Measurements from ENCODE around the gene COA1. TPM values are rescaled to one million over a fixed set of nuclear protein-coding genes. Genes with fewer than 3 reads are reported as not detected.

The COA1 gene
- total and polyA plus RNA-seq, 5 donors, result 53.3 to 78.6 (median 63.2) TPM

DNA sequence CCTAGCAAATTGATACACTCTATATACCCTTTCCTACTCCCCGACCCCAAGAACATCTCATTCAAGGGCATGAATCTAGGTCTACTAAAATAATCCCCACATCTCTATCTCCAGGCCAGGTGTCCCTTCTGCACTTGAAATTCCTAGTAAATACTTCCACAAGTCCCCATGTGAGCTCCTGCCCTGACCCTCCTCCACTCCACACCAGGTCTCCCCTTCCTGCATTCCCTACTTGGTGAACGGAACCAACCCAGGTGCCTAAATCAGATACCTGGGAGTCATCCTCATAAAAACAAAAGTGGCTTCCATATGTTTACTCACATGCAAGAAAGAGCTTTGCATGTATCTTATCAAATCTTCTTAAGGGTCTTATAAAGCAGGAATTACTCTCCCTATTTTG lies 69.2 kb downstream of the COA1 start:
- Histone ChIP-seq H3K4me1 (ENCODE audit: control insufficient read depth, insufficient read depth, low read length) (no peaks in the 10 kb centered on the region), H3K4me3 (ENCODE audit: low read length) (no peak overlapping the region), H3K27me3 (ENCODE audit: control insufficient read depth, insufficient read depth) (no peaks in the 10 kb centered on the region), H3K9me3 (ENCODE audit: control insufficient read depth, low read length) (no peaks in the 10 kb centered on the region), H3K27ac (ENCODE audit: low read length) (no peak overlapping the region)
- 97% methylated on average over 2 of the region's 2 CpGs for WGBS
- DNase-seq, result no peak
- intact Hi-C loops (cut with DNase I), result no loop called here
- ATAC-seq, result no peak

DNA sequence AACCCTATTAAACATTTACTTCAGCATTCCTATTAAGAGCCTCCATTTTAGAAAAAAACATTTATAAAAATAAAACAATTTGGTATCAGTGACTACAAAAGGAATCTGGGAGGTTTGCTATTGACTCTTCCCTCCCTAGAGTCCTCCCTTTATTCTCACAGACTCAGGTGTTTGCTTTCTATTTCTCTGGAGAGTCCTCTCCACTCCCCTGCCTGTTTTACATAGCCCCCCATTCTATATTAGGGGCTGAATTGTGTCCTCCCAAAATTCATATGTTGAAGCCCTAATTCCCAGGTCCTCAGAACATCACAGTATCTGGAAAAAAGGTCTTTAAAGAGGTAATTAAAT lies 69.8 kb downstream of the COA1 start:
- ATAC-seq (no peak), DNase-seq (no peak)
- no peaks in the 10 kb centered on the region for H3K4me1 ChIP-seq (ENCODE audit: control insufficient read depth, insufficient read depth, low read length)
- H3K4me3 ChIP-seq (ENCODE audit: low read length), result no peak overlapping the region
- no peak overlapping the region for H3K27ac ChIP-seq (ENCODE audit: low read length)
- intact Hi-C loops (cut with DNase I), result no loop called here
- H3K9me3 ChIP-seq (ENCODE audit: control insufficient read depth, low read length), result no peaks in the 10 kb centered on the region
- H3K27me3 ChIP-seq (ENCODE audit: control insufficient read depth, insufficient read depth), result no peaks in the 10 kb centered on the region

DNA sequence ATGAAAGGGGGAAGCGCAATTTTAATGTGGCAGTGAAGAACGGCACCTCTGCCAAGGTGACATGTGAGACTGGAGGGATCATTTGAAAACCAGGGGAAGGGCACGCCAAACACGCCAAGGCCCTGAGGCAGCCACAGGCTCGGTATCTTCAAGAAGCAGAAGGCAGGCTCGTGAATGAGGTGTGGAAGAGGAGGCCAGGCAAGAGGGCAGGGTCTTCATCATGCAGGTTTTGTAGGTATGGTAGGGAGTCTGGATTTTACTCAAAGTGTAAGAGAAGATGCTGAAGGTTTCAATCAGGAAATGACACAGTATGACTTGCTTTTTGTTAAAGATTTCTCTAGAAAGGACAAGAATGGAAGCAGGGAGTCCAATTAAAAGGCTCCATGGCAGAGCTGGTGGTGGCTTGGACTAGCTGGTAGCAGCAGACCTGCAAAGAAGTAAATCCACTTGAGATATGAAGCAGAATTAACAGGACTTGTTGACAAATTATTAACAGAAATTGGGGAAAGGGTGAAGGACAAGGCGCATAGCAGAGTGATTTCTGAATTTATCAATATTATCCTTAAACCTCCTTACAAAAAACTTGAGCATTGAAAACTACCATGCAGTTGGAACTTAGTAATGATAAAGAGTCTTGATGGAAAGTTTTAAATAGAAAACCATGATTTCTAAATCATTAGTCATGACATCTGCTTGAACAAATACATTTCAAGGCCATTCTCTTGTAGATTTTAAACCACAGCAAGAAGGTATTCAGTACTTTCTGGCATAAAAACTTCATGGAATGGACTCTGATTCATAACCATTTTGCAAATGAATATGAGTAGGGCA lies 70.4 kb downstream of the COA1 start:
- Histone ChIP-seq H3K4me3 (ENCODE audit: low read length) (no peak overlapping the region), H3K27me3 (ENCODE audit: control insufficient read depth, insufficient read depth) (no peaks in the 10 kb centered on the region), H3K27ac (ENCODE audit: low read length) (no peak overlapping the region), H3K9me3 (ENCODE audit: control insufficient read depth, low read length) (no peaks in the 10 kb centered on the region), H3K4me1 (ENCODE audit: control insufficient read depth, insufficient read depth, low read length) (no peaks in the 10 kb centered on the region)
- intact Hi-C loops (cut with DNase I), result no loop called here
- no peak for DNase-seq
- WGBS, result 94% methylated on average over 7 of the region's 7 CpGs
- no peak for ATAC-seq

DNA sequence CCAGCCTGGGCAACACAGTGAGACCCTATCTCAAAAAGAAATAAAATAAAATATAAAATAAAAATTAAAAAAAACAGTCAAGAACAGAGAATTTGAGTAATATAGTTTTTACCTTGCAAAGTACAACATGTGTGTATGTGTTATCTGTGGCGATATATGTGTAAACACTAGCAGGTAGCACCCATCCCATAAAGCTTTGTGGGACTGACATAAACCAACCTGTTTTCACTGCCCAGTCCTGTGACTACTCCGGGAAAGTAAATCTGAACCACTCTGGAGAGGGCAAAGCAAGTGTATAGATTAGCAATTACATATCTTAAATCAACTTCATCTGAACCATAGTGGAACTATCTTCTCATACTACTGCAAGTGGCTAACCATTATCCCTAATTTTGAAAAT lies 72.3 kb downstream of the COA1 start:
- no peak overlapping the region for H3K27ac ChIP-seq (ENCODE audit: low read length)
- H3K4me3 ChIP-seq (ENCODE audit: low read length), result no peak overlapping the region
- no peaks in the 10 kb centered on the region for H3K4me1 ChIP-seq (ENCODE audit: control insufficient read depth, insufficient read depth, low read length)
- no peaks in the 10 kb centered on the region for H3K9me3 ChIP-seq (ENCODE audit: control insufficient read depth, low read length)
- no peaks in the 10 kb centered on the region for H3K27me3 ChIP-seq (ENCODE audit: control insufficient read depth, insufficient read depth)
- WGBS, result 97% methylated on average over 2 of the region's 2 CpGs
- no peak for DNase-seq
- ATAC-seq, result no peak
- intact Hi-C loops (cut with DNase I), result no loop called here

DNA sequence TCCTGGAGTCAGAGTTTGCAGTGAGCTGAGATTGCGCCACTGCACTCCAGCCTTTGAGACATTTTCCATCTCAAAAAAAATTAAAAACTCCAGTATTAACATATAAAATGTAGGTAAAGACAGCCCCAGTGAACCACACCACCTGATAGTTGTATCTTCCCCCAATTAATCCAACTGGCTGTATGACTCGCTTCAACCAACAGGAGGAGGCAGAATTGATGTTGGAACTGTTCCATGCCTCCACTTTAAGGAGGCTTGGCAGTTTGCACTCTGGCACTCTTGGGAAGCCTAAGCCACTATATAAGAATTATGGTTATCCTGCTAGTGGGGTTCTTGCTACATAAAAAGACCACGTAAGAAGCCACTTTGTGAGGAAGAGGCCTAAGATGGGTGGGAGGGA lies 73.7 kb downstream of the COA1 start:
- intact Hi-C loops (cut with DNase I), result no loop called here
- no peak overlapping the region for H3K4me3 ChIP-seq (ENCODE audit: low read length)
- ATAC-seq (no peak), DNase-seq (no peak)
- H3K9me3 ChIP-seq (ENCODE audit: control insufficient read depth, low read length), result no peaks in the 10 kb centered on the region
- H3K4me1 ChIP-seq (ENCODE audit: control insufficient read depth, insufficient read depth, low read length), result peaks cover 2% of the 10 kb centered on the region
- no peaks in the 10 kb centered on the region for H3K27me3 ChIP-seq (ENCODE audit: control insufficient read depth, insufficient read depth)
- H3K27ac ChIP-seq (ENCODE audit: low read length), result no peak overlapping the region
- whole genome bisulfite sequencing, result 99% methylated on average over 3 of the region's 3 CpGs

DNA sequence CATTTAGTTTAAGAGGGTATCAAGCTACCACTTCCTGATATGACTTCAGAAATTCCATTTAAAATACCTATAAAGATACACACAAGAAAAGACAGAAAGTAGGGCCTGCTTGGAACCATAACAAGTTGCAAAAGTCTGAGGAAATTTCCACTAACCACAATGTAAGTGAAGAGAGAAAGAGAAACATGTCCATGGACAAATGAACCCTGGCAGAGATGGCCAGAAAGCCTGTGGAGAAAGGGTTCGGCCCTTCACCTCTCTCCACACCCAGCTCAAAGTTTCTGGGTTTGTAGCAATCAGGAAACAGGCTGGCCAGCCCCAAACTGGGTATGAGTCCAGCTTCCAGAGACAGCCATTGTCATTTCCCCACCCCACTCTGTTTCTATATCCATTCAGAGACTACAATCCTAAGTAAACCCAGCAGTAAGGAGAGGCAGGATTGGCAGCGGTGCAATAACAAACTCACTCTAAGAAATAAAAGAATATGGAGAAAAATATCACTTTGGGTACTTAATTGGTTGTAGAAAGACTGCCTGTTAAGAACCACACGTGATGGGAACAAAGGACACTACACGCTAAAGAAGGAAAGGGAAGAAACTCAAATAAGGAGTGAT lies 75.3 kb downstream of the COA1 start:
- Histone ChIP-seq H3K4me3 (ENCODE audit: low read length) (no peak overlapping the region), H3K27me3 (ENCODE audit: control insufficient read depth, insufficient read depth) (no peaks in the 10 kb centered on the region), H3K4me1 (ENCODE audit: control insufficient read depth, insufficient read depth, low read length) (peaks cover 6% of the 10 kb centered on the region), H3K9me3 (ENCODE audit: control insufficient read depth, low read length) (no peaks in the 10 kb centered on the region), H3K27ac (ENCODE audit: low read length) (no peak overlapping the region)
- WGBS, result 77% methylated on average over 4 of the region's 4 CpGs
- ATAC-seq, result no peak
- DNase-seq, result no peak
- intact Hi-C loops (cut with DNase I), result no loop called here

DNA sequence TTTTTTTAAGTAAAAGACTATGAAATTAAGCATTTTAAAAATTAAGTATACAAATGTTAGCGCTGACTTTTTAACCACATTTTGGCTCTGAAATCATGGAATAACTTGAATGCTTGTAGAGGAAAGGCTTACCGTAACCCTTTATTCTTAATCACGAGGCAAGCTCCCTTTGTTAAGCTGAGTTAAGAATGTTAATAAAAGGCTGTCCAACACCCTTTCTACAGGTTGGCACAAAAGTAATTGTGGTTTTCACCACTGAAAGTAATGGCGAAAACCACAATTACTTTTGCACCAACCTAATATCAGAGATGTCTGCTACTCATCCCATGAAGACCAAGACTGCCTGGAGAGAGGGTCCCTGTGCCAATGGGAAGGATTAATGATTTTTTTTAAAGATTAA lies 75.9 kb downstream of the COA1 start:
- intact Hi-C loops (cut with DNase I), result no loop called here
- Histone ChIP-seq H3K27ac (ENCODE audit: low read length) (no peak overlapping the region), H3K4me1 (ENCODE audit: control insufficient read depth, insufficient read depth, low read length) (peaks cover 6% of the 10 kb centered on the region), H3K4me3 (ENCODE audit: low read length) (no peak overlapping the region), H3K9me3 (ENCODE audit: control insufficient read depth, low read length) (no peaks in the 10 kb centered on the region), H3K27me3 (ENCODE audit: control insufficient read depth, insufficient read depth) (no peaks in the 10 kb centered on the region)
- ATAC-seq (no peak), DNase-seq (no peak)
- WGBS, result 96% methylated on average over 4 of the region's 4 CpGs

DNA sequence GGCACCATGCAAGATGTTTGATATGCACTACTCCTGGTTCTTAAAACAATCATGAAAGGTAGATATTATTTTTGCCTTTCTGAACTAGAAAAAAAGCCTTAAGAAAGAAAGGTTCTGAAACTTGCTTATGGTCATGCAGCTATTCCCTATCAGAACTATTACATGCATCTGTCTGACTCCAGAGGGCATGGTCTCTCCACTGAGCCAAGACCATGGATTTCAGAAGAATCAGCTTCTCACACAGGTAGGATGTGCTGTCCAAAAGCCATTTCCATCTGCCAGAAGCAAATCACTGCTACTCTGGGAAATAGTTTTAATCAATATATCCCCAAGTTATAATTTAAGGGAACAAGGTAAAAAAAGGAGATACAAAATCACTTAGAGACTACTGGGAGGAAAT lies 77.0 kb downstream of the COA1 start:
- peaks cover 14% of the 10 kb centered on the region for H3K4me1 ChIP-seq (ENCODE audit: control insufficient read depth, insufficient read depth, low read length)
- ATAC-seq (no peak), DNase-seq (no peak)
- H3K9me3 ChIP-seq (ENCODE audit: control insufficient read depth, low read length), result no peaks in the 10 kb centered on the region
- no peaks in the 10 kb centered on the region for H3K27me3 ChIP-seq (ENCODE audit: control insufficient read depth, insufficient read depth)
- H3K4me3 ChIP-seq (ENCODE audit: low read length), result no peak overlapping the region
- no peak overlapping the region for H3K27ac ChIP-seq (ENCODE audit: low read length)
- intact Hi-C loops (cut with DNase I), result no loop called here

DNA sequence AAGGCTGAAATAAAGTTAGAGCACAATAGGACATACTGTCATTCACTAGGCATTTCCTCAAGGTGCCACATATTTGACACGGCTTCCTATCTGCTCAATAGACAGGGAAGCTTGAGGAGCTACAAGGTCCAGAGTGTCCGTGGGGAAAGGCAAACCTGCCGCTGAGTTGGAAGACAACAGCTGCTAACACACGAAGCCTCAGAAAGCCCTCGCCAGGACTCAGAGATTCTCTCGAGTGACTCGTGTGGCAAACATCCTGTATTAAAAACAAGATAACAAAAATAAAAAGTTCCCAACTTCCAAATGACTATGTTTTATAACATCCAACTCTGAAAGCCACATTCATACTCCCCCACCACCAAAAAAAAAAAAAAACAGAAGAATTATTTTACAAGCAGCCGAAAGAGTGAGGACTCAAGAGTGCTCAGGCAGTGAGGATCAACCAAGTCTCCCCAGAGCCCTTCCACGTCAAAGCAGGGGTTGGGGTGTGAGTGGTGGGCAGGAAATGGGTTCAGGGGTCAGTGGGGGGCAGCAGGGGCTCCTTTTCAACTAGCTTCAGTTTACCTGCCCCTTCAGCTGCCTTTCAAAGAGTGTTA lies 78.8 kb downstream of the COA1 start:
- Histone ChIP-seq H3K9me3 (ENCODE audit: control insufficient read depth, low read length) (no peaks in the 10 kb centered on the region), H3K4me3 (ENCODE audit: low read length) (no peak overlapping the region), H3K4me1 (ENCODE audit: control insufficient read depth, insufficient read depth, low read length) (peaks cover 28% of the 10 kb centered on the region), H3K27me3 (ENCODE audit: control insufficient read depth, insufficient read depth) (no peaks in the 10 kb centered on the region), H3K27ac (ENCODE audit: low read length) (peak overlapping the region; percentile 80)
- DNase-seq (peak in 1 of 3 donors; percentile 24), ATAC-seq (no peak)
- intact Hi-C loops (cut with DNase I), result no loop called here
- 25% methylated on average over 9 of the region's 9 CpGs for WGBS

DNA sequence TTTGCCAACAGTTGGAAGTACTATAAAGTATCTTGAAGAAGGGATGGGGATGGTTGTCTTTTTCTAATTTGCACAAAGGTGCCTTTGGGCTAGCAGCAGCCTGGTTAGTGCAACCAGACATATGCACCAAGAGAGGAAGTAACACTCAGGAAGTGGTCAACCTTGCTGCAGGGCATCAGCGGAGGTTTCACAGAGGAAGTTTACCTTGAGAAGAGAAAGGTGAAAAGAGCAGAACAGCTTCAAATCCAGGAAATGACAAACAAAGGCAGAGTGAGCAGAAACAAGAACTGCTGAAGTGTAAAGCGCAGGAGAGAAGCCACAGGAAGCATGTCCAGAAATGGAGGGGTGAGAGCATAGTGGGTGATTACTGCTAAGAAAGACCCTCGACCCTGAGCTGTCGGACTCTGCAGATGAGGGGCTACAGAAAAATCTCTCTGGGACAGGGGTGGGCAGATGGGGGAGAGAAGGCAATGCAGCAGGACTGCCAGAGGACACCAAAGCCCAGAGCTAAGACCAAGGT lies 79.5 kb downstream of the COA1 start:
- H3K27ac ChIP-seq (ENCODE audit: low read length), result peak overlapping the region; percentile 31
- ATAC-seq (no peak), DNase-seq (no peak)
- intact Hi-C loops (cut with DNase I), result no loop called here
- H3K9me3 ChIP-seq (ENCODE audit: control insufficient read depth, low read length), result no peaks in the 10 kb centered on the region
- 62% methylated on average over 4 of the region's 4 CpGs for WGBS
- H3K4me1 ChIP-seq (ENCODE audit: control insufficient read depth, insufficient read depth, low read length), result peaks cover 30% of the 10 kb centered on the region
- no peak overlapping the region for H3K4me3 ChIP-seq (ENCODE audit: low read length)
- H3K27me3 ChIP-seq (ENCODE audit: control insufficient read depth, insufficient read depth), result no peaks in the 10 kb centered on the region
